AG08396 (cell line): ENCODE data around the gene ANKS1B.
"Not testable (repeated sequence)": the region's sequence is repeated elsewhere in the genome, so short reads cannot be mapped to it uniquely, and the experiment has no call there.

Experiments used
- DNase-seq: peaks from one replicate; pipeline ENCODE4 v3.0.0; 2012; ENCODE audit warnings: low spot score, mixed read lengths

Gene ANKS1B

DNA sequence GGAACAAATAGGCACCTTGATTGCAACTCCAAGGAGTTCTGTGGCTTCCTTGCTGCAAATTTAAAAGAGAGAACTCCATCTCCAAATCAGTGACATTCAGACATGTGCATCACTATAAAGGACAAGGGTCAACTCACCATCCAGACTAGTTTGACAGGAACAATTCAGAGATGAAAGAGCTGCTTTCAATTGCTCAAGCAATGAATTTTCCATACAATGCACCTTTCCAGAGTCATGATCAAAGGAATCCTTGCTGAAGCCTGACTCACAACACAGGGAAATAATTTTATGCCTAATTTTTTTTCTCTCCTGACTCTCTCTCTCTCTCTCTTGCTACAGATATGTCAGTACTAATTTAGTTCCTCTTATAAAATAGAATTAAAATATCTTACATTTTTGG, 717.7 kb downstream of the ANKS1B start:
- DNase-seq: no peak

DNA sequence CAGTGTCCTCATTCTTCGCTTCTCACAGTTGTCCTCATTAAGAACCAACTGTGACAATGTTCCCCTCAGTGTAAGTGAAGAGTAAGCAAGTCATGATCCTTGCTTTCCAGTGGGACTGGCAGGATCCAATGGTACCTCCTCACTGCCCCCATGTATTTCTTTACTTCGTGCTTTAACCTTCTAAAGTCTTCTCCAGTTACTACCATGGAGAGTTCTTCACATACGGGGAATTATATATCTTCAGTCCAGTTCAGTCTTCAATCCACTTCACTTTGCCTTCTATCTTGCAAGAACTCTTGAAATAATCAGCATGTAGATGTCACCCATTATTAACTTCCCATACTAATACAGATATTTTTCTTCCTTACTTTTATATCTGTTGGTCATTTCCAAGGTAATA, 719.1 kb downstream of the ANKS1B start:
- DNase-seq: no peak

DNA sequence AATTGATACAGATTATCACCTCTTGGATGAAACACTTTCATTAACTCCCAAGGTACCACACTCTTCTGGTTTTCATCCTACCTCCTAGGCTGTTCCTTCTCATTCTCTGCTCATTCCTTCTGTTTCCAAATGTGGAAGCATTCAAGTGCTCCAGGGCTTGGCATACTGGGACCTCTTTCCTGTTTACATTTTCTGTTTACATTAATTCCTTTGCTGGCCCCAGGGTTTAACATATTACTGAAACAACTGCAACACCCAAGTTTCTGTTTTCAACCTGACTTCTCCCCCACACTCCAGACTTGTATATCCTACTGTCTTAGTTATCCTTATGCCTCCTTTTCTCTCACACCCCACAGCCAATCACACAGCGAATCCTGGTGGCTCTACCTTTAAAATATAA, 723.5 kb downstream of the ANKS1B start:
- DNase-seq: no peak

DNA sequence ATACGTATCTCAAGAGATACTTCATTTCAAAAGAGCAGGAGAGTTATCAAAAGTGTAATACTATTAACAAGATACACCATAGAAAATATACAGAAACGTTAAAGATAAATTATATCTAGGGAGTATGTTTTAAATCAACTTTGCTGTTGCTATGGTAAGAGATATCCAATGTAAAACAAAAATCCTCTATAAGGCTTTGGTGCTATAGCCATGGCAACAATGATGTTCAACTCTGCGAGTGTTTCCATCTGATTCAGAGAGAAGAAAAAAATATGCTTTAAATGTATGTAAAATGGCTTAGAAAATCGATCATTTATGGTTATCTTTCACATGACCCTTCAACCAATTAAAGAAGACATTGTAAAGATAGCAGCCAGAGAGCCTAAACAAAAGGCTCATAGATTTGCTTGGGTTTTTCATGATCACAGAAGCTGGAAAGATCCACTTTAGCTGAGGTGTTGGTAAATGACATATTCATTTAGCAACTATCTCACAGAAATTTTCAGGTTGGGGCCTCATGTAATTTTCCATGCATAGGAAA, 724.2 kb downstream of the ANKS1B start:
- no peak for DNase-seq

DNA sequence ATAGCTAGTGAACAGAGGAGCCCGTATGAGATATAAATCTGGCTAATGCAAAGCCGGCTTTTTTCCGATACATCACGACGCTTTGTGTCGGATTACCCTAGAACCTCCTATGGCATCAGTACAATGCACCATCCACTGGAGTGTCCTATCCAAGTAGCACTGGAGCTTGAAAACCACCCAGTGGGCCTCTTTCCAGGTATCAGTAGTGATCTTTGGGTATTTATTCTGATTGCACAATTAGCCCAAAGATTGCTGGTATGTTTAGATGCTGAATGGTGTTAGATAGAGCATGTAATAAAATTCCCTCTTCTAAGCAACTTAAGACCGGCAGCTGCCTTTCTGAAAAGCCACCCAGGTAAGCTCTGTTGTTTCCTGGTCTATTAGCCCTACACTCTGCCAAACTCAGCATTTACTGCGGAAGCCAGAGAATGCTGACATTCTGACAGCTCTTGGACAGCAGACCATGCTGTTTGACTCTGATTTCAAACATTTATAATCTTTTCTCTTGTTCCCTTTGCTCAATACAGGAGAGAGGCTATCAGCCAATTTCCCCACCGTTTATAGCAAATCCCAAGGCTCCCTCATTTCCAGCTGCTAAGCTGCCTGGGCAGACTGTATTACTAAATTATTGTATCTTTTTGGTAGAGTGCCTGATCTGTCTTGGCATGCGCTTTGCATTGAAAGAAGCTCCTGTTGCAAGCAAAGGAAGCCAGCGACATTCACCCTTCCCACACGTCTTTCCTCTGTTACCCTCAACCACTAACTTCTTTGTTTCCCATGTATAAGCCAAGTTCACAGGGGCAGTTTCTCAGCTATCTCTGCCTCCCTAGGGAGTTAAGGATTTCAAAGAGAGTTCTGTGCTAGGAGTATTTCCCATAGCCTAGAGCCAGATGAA, 725.4 kb downstream of the ANKS1B start:
- DNase-seq: no peak

DNA sequence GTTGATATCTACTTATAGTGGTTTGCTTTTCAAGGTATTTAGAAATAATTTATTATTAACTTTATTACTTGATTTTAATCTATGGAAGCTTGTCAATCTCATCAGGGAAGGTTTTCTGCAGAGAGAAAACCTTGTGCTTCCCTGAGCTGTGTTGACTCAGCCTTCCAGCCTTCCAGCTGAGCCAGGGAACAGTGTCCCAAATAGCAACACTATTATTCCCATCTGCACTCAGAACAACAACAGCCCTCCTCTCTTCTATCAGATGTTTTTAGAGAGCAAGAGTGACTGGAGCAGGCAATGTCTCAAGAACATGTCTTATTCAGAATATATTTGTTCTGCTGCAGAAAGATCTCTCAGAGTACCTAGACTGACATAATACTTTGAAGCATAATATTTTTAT, 727.1 kb downstream of the ANKS1B start:
- no peak for DNase-seq

DNA sequence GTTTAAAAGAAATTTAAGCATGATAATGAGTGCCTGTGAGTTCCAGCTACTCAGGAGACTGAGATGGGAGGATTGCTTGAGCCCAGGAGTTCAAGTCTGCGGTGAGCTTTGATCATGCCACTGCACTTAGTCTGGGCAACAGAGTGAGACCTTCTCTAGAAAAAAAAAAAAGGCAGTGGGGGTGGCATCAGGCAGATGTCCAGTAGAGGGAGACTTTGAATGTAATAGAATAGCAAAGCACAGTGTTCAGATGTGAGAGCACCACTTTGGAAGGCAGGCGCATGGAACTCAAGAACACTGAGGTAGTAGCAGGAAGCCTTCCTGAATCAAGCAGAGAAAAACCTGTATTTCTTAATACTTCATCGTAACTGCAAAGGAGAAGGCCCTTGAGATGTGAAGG, 731.7 kb downstream of the ANKS1B start:
- DNase-seq: no peak

DNA sequence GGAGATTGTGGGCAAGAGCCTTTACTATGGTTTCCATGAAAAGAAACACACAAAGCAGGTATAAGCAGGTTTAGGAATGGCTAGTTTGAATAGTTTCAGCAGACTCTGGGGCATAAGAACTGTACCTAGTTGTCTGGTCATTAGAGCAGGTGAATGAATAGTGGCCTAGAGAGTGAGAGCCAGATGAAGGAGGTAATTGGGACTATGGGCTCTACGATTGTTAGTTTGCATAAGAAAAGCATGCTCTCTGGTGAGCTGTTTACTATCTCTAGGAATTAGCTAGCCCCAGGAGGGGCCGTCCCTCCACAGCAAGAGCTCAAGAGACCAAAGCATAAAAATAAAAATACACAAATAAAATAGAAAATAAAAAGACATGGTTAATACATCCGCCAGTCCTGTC, 734.6 kb downstream of the ANKS1B start:
- DNase-seq: no peak

DNA sequence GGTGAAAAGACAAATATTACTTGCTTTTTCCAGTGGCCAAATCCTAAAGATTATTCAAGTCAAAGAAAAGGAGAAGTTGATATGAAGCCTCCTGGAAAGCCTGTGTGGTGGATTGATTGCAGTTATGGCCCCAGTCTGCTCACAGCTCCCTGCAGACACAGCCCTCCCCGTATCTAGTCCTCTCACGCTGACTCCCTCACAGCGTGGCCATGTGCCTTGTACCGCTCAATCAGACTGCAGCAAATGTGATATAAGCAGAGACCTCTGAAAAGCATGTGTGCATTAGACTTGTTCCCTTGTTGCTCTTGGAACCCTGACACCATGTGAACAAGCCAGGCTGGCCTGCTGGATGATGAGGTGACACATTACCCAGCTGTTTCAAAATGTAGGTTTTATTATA, 735.2 kb downstream of the ANKS1B start:
- no peak for DNase-seq

DNA sequence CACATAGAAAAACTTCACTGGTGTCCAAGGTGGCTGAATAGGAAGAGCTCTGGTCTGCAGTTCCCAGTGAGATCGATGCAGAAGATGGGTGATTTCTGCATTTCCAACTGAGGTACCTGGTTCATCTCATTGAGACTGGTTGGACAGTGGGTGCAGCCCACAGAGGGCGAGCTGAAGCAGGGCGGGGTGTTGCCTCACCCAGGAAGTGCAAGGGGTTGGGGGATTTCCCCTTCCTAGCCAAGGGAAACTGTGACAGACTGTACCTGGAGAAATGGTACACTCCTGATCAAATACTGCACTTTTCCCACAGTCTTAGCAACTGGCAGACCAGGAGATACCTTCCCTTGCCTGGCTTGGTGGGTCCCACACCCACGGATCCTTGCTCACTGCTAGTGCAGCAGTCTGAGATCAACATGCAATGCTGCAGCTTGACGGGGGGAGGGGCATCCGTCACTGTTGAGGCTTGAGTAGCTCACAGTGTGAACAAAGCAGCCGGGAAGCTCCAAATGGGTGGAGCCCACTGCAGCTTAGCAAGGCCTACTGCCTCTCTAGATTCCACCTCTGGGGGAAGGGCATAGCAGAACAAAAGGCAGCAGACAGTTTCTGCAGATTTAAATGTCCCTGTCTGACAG, 746.7 kb downstream of the ANKS1B start:
- not testable (repeated sequence) for DNase-seq

DNA sequence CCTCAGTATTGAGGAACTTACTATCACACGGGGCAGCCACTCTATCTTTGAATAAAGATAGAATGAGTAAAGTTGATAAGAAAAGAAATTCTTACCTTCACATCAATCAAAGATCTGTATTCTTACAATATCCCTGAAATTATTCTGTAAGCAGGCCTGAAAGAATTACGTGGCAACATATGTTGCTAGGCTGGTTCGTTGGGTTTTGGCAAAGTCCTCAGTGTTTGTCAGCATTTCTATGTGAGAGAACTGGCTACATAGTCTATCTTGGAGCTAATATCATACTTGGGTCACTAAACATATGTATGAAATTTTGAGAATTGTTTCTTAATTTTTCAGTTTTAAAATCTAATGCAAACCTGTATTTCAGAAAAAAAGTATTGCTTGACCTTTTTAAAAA, 749.4 kb downstream of the ANKS1B start:
- DNase-seq: no peak

DNA sequence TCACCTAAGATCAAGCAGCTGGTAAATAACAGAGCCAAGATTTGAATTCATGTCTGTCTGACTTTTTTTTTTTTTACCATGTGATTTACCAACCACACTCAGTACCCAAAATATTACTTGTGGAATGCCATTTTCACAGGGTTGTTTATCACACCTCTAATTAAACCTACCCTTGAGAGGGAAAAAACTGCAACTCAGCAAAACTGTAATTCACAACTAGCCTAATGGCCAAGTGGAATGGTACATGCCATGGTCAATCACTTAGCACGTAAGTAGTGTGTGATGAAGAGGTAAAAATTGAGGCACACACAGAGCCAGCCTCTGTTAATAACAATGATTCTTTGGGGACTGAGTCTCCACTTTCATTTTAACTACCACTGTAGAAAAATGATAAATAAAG, 750.0 kb downstream of the ANKS1B start:
- DNase-seq: no peak

DNA sequence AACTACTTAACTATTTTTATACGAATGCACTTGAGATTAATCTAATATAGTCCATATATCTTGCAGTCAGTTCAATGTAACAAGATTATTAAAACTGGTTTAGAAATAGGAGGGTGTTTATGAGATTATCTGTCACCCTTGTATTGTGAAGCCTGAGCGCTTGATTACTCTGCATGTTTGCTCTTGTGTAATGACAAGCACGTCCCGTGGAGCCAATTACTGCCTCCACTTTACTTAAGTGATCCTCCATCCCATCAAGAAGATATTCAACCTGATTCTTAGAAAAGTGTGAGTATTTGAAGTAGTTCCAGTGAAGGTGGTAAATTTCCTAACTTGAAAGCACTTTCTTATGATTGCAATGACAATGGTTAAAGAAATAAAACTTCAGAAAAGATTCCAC, 752.4 kb downstream of the ANKS1B start:
- no peak for DNase-seq

DNA sequence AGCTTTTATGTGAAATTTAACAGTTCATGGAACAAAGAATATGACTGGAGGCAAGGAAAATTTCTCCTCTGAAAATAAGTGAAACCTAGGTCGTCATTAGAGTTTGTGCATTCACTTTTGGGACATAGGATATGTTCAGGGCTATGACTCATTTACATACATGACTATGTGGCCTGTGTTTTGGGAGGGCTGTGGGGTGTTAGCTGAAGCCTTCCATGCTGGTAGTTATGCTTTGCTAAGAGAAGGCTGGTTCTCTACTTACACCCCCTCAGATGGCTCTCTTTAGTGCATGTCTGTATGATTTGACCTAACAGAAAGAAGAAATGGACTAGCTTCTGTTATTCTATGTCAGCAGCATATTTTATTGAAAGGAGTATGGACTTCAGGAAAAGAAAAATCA, 753.7 kb downstream of the ANKS1B start:
- no peak for DNase-seq

DNA sequence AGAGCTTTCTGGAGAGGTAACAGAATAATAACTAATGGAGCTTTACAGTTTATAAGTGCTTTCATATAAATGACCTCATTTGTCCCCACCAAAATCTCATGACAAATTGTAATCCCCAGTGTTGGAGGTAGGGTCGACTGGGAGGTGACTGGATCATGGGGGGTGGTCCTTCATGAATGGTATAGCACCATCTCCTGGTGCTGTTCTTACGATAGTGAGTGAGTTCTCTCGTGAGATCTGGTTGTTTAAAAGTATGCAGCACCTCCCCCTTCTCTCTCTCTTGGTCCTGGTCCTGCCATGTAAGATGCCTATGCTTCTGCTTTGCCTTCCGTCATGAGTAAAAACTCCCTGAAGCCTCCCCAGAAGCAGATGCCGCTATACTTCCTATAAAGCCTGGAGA, 760.5 kb downstream of the ANKS1B start:
- DNase-seq: no peak

DNA sequence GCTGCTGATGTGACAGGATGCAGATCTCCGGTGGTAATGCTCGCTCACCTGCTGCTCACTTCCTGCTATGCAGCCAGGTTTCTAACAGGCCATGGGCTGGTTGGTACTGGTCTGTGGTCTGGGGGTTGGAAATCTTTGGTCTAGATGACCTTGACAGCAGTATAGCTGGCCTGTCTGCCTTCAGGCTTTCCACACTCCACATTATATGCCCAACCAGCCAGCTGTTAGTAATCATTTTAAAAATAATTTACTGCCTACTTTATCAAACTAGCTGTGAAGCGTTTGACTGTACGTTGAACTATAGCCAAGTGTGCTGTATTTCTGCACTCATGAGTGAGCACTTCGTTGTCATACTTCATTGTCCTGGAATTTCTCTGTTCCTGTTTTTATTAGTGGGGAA, 761.2 kb downstream of the ANKS1B start:
- DNase-seq: no peak

DNA sequence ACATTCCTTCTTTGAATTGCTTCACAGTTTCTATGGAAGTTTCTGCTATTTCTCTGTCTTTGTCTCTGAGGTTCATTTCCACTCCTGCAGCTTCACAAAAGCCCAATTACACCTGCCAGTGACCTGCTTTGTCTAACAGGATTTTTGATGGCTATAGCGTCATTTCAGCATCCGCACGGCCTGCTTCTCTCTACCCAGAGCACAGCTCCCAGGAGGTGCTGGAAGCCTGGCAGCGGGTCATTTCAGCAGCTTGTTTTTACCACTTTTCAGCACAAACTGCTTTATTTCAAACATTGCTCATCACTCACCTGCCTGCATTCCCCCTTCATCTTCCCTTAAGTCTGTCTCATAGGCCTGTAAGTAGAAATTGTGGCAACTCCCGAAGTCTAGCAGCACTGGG, 771.7 kb downstream of the ANKS1B start:
- DNase-seq: no peak

DNA sequence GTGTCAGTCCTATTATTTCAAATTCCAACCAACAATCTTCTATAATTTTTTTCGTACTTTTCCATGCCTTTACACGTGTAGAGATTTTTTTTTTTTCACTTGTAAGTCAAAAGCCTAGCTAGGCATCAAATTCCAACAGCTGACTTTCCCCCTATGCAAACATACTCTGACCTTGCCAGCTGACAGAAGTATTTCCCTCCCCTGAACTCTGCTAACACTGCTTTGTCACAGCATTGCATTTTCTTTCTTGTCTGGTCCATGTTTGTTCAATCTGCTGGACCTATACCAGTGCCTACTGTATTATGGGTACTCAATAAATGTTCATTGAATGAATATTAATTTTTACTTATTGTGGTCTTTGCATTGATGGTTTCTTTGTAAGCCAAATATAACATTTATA, 772.5 kb downstream of the ANKS1B start:
- no peak for DNase-seq

DNA sequence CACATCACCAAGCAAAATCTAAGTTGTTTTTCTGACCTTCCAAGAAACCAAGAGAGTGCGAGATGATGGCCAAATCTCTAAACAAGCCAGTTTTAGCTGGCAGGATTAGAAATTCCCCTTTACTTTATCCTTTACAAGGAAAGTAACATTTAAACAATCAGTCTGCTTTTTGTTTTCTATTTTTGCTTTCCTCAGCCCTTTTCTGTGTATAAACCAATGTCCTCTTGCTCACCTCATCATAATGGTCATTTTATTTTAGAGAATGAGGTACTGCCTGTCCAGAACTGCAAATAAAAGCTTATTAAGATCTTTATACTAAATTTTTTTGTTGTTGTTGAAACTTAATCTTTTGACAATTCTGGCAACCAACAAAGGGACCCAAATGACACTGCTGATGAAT, 779.6 kb downstream of the ANKS1B start:
- no peak for DNase-seq

DNA sequence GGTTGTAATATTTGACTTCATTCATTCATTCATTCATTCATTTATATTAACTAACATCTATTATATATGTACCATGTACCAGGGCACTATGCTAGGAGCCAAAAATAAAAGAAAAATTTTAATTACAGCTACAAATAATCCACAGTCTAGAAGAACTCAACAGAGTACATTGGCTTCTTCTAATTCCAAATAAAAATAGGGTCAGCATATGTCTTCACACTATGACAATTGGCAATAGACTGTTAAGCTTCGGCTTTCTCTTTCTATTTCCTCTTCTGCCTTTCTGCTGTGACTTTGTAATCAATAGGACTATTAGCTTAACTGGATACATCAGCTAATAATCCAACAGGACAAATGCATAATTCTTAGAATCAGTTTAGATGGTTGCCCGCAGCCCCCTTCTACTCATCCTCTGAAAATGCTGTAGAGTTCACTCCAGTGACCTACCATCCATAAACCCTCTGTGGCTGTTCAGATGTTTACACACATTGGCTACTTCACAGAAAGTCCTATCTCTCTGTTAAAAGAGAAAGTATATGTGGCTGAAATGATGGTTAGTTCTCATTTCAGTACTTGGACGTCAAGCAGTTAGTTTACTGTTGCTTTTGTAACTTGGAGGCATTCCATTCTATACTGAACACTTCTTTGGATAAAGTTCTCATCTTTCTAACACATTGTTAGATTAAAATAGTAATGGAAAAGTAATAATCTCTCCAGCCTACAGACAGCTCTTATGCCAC, 782.7 kb downstream of the ANKS1B start:
- no peak for DNase-seq

DNA sequence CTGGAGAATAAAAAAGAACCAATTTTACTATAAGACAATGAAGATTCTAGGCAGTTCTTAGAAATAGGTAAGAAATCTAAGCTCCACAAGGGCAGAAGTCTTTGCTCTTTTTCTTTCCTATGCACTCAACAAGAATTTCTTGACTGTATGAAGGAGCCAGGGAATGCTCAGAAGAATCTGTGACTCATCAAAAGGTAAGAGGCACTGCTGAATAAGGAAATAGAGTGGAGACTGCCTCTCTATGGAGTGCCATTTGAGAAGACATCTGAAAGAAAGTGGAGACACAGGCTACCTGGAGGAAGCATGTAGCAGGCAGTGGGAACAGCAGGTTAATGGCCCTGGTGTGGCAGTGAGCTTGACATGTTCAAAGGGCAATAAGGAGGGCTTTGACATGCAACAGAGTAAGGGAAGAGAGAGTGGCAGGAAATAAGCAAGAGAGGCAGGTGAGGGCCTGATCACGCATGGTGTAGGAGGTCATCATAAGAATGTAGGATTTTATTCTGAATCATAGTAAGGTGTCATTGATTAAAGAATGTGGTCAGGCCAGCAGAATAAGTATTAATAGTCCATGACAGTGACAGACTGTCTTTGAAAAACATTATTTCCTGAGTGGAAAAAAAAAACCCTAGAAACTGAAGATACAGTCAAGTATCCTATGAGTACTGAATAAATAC, 783.9 kb downstream of the ANKS1B start:
- DNase-seq: no peak

DNA sequence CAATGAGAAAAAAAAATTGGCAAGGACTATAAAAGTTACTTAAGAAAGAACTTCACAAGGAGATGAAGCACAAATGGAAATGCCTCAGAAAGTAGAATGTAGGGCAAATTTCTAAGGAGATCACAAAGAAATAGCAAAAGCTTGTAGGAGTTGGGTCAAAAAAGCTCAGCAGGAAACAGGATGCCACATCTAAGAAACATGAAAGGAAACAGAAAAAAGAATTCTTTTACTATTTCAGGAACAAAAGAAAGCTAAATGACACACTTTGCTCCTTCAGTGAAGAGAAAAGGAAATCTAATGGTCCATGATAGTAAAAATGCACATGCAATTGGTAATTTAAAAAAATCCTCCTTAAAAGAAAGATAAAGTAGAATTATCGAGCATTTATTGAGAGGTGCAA, 789.3 kb downstream of the ANKS1B start:
- DNase-seq: no peak
